OCI-LY1 (cell line): ENCODE measurements around the gene SDK1.

Experiments
- H2AFZ ChIP-seq: fragments of 200-600 bp; sonication (generic), shearing (Covaris generic); 2 replicates; pipeline ENCODE4 v1.6.0; 2014; ENCODE audit warnings: antibody characterized with exemption, mild to moderate bottlenecking, low read length
- H3F3A ChIP-seq: fragments of 200-600 bp; sonication (generic), shearing (Covaris generic); 2 replicates; pipeline ENCODE4 v1.6.0; 2014; ENCODE audit warnings: mild to moderate bottlenecking, antibody characterized with exemption, low read length, moderate library complexity; ENCODE audit not compliant: insufficient read depth
- H3K27ac ChIP-seq: fragments of 200-600 bp; sonication (generic); 2 replicates; pipeline ENCODE4 v1.5.1; 2014; ENCODE audit warnings: low read length, mixed run types, mild to moderate bottlenecking, low read depth; ENCODE audit not compliant: poor library complexity, severe bottlenecking
- H3K27me3 ChIP-seq: fragments of 200-600 bp; sonication (generic); 2 replicates; pipeline ENCODE4 v1.6.0; 2014; ENCODE audit warnings: antibody characterized with exemption, mild to moderate bottlenecking, low read length, moderate library complexity; ENCODE audit not compliant: insufficient read depth
- H3K36me3 ChIP-seq: fragments of 200-600 bp; sonication (generic); 2 replicates; pipeline ENCODE4 v1.6.1; 2014; ENCODE audit warnings: mild to moderate bottlenecking, antibody characterized with exemption, low read length, moderate library complexity, mixed read lengths; ENCODE audit not compliant: insufficient read depth
- H3K4me1 ChIP-seq: fragments of 200-600 bp; sonication (generic); 2 replicates; pipeline ENCODE4 v1.5.1; 2014; ENCODE audit warnings: mild to moderate bottlenecking, low read length, moderate library complexity; ENCODE audit not compliant: insufficient read depth, severe bottlenecking
- H3K4me2 ChIP-seq: fragments of 200-600 bp; sonication (generic), shearing (Covaris generic); 2 replicates; pipeline ENCODE4 v1.6.1; 2014; ENCODE audit warnings: low read length
- H3K4me3 ChIP-seq: fragments of 200-600 bp; sonication (generic); 2 replicates; pipeline ENCODE4 v1.5.1; 2014; ENCODE audit warnings: low read length, low read depth, mild to moderate bottlenecking, mixed read lengths; ENCODE audit not compliant: poor library complexity, severe bottlenecking
- H3K79me2 ChIP-seq: fragments of 200-600 bp; shearing (Covaris generic); 2 replicates; pipeline ENCODE4 v1.6.1; 2016; ENCODE audit warnings: mixed run types, low read length, mixed read lengths; ENCODE audit not compliant: insufficient read depth
- H3K9ac ChIP-seq: fragments of 200-600 bp; sonication (generic), shearing (Covaris generic); 2 replicates; pipeline ENCODE4 v1.6.1; 2014; ENCODE audit warnings: mild to moderate bottlenecking, low read length, mixed read lengths
- H3K9me2 ChIP-seq: fragments of 200-600 bp; sonication (generic), shearing (Covaris generic); 2 replicates; pipeline ENCODE4 v1.6.1; 2014; ENCODE audit warnings: low read depth, mild to moderate bottlenecking, low read length, mixed read lengths
- H3K9me3 ChIP-seq: fragments of 200-600 bp; shearing (Covaris generic); 2 replicates; pipeline ENCODE4 v1.6.1; 2014; ENCODE audit warnings: low read length, mixed read lengths
- H4K20me1 ChIP-seq: fragments of 200-600 bp; sonication (generic), shearing (Covaris generic); 2 replicates; pipeline ENCODE4 v1.6.0; 2016; ENCODE audit warnings: mild to moderate bottlenecking, low read length; ENCODE audit not compliant: insufficient read depth
- EZH2 ChIP-seq: fragments of 200-600 bp; sonication (generic), shearing (Covaris generic); IDR thresholded peaks from 2 replicates; pipeline ENCODE4 v1.8.0; 2017; ENCODE audit warnings: borderline replicate concordance, mixed run types, mild to moderate bottlenecking, antibody characterized with exemption, low read length, moderate library complexity, mixed read lengths
- TF ChIP-seq, protein P1 (sequence below): fragments of 200-600 bp; sonication (generic), shearing (Covaris generic); IDR thresholded peaks from 2 replicates; pipeline ENCODE4 v1.5.1; 2017; ENCODE audit warnings: mild to moderate bottlenecking, antibody characterized with exemption, low read length, moderate library complexity, mixed read lengths

Gene SDK1

GRCh38 chr7:4204513-4205165 is 903.6 kb downstream of the SDK1 start:
- Histone ChIP-seq H2AFZ (no peak overlapping the region), H3K27me3 (no peaks in the 10 kb centered on the region), H3K9me2 (no peaks in the 10 kb centered on the region), H3K4me3 (no peak overlapping the region), H3F3A (no peaks in the 10 kb centered on the region), H3K9me3 (no peaks in the 10 kb centered on the region), H3K4me2 (no peak overlapping the region), H3K4me1 (no peaks in the 10 kb centered on the region), H3K27ac (no peak overlapping the region), H4K20me1 (no peaks in the 10 kb centered on the region), H3K36me3 (no peaks in the 10 kb centered on the region), H3K9ac (no peak overlapping the region), H3K79me2 (no peaks in the 10 kb centered on the region)
- TF ChIP-seq, protein P1, sequence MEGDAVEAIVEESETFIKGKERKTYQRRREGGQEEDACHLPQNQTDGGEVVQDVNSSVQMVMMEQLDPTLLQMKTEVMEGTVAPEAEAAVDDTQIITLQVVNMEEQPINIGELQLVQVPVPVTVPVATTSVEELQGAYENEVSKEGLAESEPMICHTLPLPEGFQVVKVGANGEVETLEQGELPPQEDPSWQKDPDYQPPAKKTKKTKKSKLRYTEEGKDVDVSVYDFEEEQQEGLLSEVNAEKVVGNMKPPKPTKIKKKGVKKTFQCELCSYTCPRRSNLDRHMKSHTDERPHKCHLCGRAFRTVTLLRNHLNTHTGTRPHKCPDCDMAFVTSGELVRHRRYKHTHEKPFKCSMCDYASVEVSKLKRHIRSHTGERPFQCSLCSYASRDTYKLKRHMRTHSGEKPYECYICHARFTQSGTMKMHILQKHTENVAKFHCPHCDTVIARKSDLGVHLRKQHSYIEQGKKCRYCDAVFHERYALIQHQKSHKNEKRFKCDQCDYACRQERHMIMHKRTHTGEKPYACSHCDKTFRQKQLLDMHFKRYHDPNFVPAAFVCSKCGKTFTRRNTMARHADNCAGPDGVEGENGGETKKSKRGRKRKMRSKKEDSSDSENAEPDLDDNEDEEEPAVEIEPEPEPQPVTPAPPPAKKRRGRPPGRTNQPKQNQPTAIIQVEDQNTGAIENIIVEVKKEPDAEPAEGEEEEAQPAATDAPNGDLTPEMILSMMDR = no peak
- no peak for TF ChIP-seq EZH2

DNA sequence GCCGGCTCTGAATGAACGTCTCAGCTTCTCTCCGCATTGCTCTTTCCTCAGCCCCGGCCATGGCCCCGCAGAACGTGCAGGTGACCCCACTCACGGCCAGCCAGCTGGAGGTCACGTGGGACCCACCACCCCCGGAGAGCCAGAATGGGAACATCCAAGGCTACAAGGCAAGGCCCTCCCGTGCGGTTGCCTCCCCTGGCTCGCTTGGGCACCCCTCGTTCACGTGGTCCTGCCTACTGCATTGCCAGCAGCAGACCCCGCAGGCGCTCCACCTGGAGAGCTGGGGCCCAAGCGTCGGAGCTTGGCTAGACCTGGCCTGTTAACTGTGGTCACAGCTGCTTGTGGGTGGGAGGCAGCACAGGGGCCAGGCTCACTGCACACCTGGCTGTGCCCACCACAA is 904.8 kb downstream of the SDK1 start:
- H3K4me3 ChIP-seq = no peak overlapping the region
- H4K20me1 ChIP-seq = no peaks in the 10 kb centered on the region
- H3K9me2 ChIP-seq = no peaks in the 10 kb centered on the region
- no peak overlapping the region for H3K4me2 ChIP-seq
- no peaks in the 10 kb centered on the region for H3K36me3 ChIP-seq
- H3K79me2 ChIP-seq = no peaks in the 10 kb centered on the region
- H3K9me3 ChIP-seq = no peaks in the 10 kb centered on the region
- TF ChIP-seq, protein P1 = no peak
- no peak for TF ChIP-seq EZH2
- no peak overlapping the region for H3K27ac ChIP-seq
- H3K9ac ChIP-seq = no peak overlapping the region
- no peaks in the 10 kb centered on the region for H3K27me3 ChIP-seq
- H3K4me1 ChIP-seq = no peaks in the 10 kb centered on the region
- H2AFZ ChIP-seq = no peak overlapping the region
- no peaks in the 10 kb centered on the region for H3F3A ChIP-seq

DNA sequence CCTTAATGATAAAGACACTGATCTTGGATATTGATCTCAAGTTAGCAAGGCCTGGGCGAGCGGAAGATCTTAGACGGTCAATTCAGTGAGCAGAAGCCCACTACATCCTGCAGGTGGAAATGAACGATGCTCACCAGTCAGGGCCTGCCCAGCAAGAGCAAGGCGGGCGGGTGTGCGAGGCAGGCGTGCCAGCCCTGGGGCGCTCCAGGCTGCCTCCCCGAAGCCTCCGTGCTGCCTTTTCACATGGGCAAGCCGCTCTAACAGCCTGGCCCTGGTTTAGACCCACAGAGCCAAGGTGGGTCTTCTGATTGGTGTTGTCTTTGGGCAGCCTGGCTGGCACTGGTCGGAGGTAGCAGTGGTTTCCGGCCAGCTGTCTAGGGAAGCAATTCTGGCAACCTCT is 906.0 kb downstream of the SDK1 start:
- H3K4me1 ChIP-seq = no peaks in the 10 kb centered on the region
- H3F3A ChIP-seq = no peaks in the 10 kb centered on the region
- no peaks in the 10 kb centered on the region for H3K9me3 ChIP-seq
- no peaks in the 10 kb centered on the region for H3K36me3 ChIP-seq
- H3K9me2 ChIP-seq = no peaks in the 10 kb centered on the region
- H3K4me2 ChIP-seq = no peak overlapping the region
- TF ChIP-seq EZH2 = no peak
- TF ChIP-seq, protein P1 = no peak
- H3K27ac ChIP-seq = no peak overlapping the region
- no peak overlapping the region for H3K9ac ChIP-seq
- no peaks in the 10 kb centered on the region for H4K20me1 ChIP-seq
- no peaks in the 10 kb centered on the region for H3K27me3 ChIP-seq
- no peak overlapping the region for H3K4me3 ChIP-seq
- no peaks in the 10 kb centered on the region for H3K79me2 ChIP-seq
- no peak overlapping the region for H2AFZ ChIP-seq
